HepG2 (cell line): Measurements from ENCODE around the gene GCN1. TPM values are rescaled to one million over a fixed set of nuclear protein-coding genes. Genes with fewer than 3 reads are reported as not detected.
A peak's percentile ranks its signal among the peaks of the same experiment; 100 is the strongest.

ENCODE experiments used
- ATAC-seq: fragments of 200-7000 bp; cut with Tn5 transposase; 3 replicates; pipeline ENCODE4 v1.9.1; 2020; ENCODE audit warnings: mild to moderate bottlenecking, moderate library complexity
- BruUV-seq: library from RNA; stranded (reverse); fragments of 400-500 nt; replicated peaks from 2 replicates; lab custom pipeline; 2021; lab: Mats Ljungman, UMichigan
- CTCF ChIA-PET: fragments of 300-600 bp; formaldehyde crosslinking; extraction: SDS; loops from one replicate; lab custom pipeline; 2021; ENCODE audit warnings: low total read pairs, inconsistent platforms, low intra/inter-chr PET ratio; lab: Yijun Ruan, JAX
- POLR2A ChIA-PET: fragments of 350-600 bp; sonication (Branson Sonifier 250); formaldehyde crosslinking; loops from one replicate; lab custom pipeline; 2020; ENCODE audit warnings: antibody characterized with exemption, inconsistent platforms; lab: Yijun Ruan, JAX
- DNase-seq: peaks from one replicate; pipeline ENCODE4 v3.0.0-alpha.2; 2015; ENCODE audit warnings: low spot score
- FAIRE-seq: peaks from 3 replicates; lab custom pipeline; 2011; peaks lifted over from hg19 to GRCh38; lab: Jason Lieb, UNC
- H2AFZ ChIP-seq: one replicate; pipeline ENCODE4 v1.6.1; 2011; ENCODE audit warnings: low read length, inconsistent platforms
- H3K27ac ChIP-seq: fragments of 300-600 bp; 3 replicates; pipeline ENCODE4 v1.8.0; 2011; ENCODE audit warnings: mixed run types, mild to moderate bottlenecking, mixed read lengths, low read length, inconsistent platforms; ENCODE audit not compliant: insufficient read depth; ENCODE audit errors: extremely low read length
- H3K27me3 ChIP-seq, 2 experiments: fragments of 200-600 bp in 1 of 2; 2 replicates in 1 of 2; 3 replicates in 1 of 2; pipeline versions ENCODE4 v1.6.0 to v1.8.0; 2011; ENCODE audit warnings: low read length in 2 of 2, mild to moderate bottlenecking in 2 of 2, moderate library complexity in 2 of 2, inconsistent platforms in 1 of 2; ENCODE audit not compliant: insufficient read depth in 2 of 2, control insufficient read depth in 1 of 2
- H3K36me3 ChIP-seq, 2 experiments: fragments of 200-600 bp in 1 of 2; replicated peaks in 1 of 2; 2 replicates in 1 of 2; 3 replicates in 1 of 2; pipeline versions ENCODE4 v1.5.1 to v1.8.0; 2011; ENCODE audit warnings: low read length in 2 of 2, inconsistent platforms in 1 of 2; ENCODE audit not compliant: insufficient read depth in 2 of 2, control insufficient read depth in 1 of 2
- H3K4me1 ChIP-seq: 2 replicates; pipeline ENCODE4 v1.5.1; 2012; ENCODE audit warnings: low read length, inconsistent platforms; ENCODE audit not compliant: insufficient read depth
- H3K4me2 ChIP-seq: 2 replicates; pipeline ENCODE4 v1.6.0; 2011; ENCODE audit warnings: low read depth, low read length, inconsistent platforms
- H3K4me3 ChIP-seq, 3 experiments: fragments of 200-600 bp in 1 of 3; sonication (generic), shearing (Covaris generic) in 1 of 3; replicated peaks in 1 of 3; 2 replicates each; pipeline ENCODE4 v1.5.1; 2011 to 2016; ENCODE audit warnings: low read length in 3 of 3, inconsistent platforms in 2 of 3, low read depth in 2 of 3, mild to moderate bottlenecking in 2 of 3, control low read depth in 1 of 3, mixed read lengths in 1 of 3; ENCODE audit not compliant: insufficient read depth in 1 of 3
- H3K79me2 ChIP-seq: one replicate; pipeline ENCODE4 v1.6.1; 2011; ENCODE audit warnings: low read length, inconsistent platforms; ENCODE audit not compliant: insufficient read depth
- H3K9ac ChIP-seq: 2 replicates; pipeline ENCODE4 v1.6.0; 2011; ENCODE audit warnings: mild to moderate bottlenecking, low read depth, low read length, inconsistent platforms; ENCODE audit not compliant: insufficient read depth
- H3K9me3 ChIP-seq: 2 replicates; pipeline ENCODE4 v1.5.1; 2012; ENCODE audit warnings: mild to moderate bottlenecking, low read length
- H4K20me1 ChIP-seq: 2 replicates; pipeline ENCODE4 v1.6.0; 2011; ENCODE audit warnings: inconsistent platforms, mild to moderate bottlenecking, low read length, moderate library complexity; ENCODE audit not compliant: insufficient read depth
- AGO2 ChIP-seq: fragments of 200-400 bp; formaldehyde crosslinking; optimal IDR thresholded peaks from 2 replicates; pipeline ENCODE3; 2017; ENCODE audit warnings: mild to moderate bottlenecking, low read depth, low read length, moderate library complexity
- MED13 ChIP-seq: sonication (generic); formaldehyde crosslinking; IDR thresholded peaks from 2 replicates; pipeline ENCODE4 v1.5.0; 2020; ENCODE audit warnings: missing genetic modification reagents
- MEF2D ChIP-seq: sonication (generic); formaldehyde crosslinking; IDR thresholded peaks from 2 replicates; pipeline ENCODE4 v1.5.1; 2020; ENCODE audit warnings: mild to moderate bottlenecking, missing genetic modification reagents
- MTA1 ChIP-seq: sonication (generic); formaldehyde crosslinking; IDR thresholded peaks from 2 replicates; pipeline ENCODE4 v1.4.0; 2020; ENCODE audit warnings: missing genetic modification reagents, mild to moderate bottlenecking, borderline replicate concordance
- NR2C2 ChIP-seq: sonication (generic); formaldehyde crosslinking; IDR thresholded peaks from 2 replicates; pipeline ENCODE4 v1.4.0; 2020; ENCODE audit warnings: missing genetic modification reagents, mild to moderate bottlenecking, moderate library complexity, borderline replicate concordance
- SALL1 ChIP-seq: sonication (generic); formaldehyde crosslinking; IDR thresholded peaks from 2 replicates; pipeline ENCODE4 v1.8.0; 2022; ENCODE audit warnings: mild to moderate bottlenecking, missing genetic modification reagents
- SMAD3 ChIP-seq: sonication (generic); formaldehyde crosslinking; IDR thresholded peaks from 2 replicates; pipeline ENCODE4 v1.4.0; 2020; ENCODE audit warnings: missing genetic modification reagents
- SNRNP70 ChIP-seq: fragments of 200-400 bp; formaldehyde crosslinking; IDR thresholded peaks from 2 replicates; pipeline ENCODE4 v1.6.1; 2017; ENCODE audit warnings: mild to moderate bottlenecking, low read depth, low read length, moderate library complexity
- ZFX ChIP-seq: sonication (generic); formaldehyde crosslinking; IDR thresholded peaks from 2 replicates; pipeline ENCODE4 v1.4.0; 2020; ENCODE audit warnings: mild to moderate bottlenecking, low read depth, missing genetic modification reagents, moderate library complexity
- ZNF281 ChIP-seq: sonication (generic); formaldehyde crosslinking; IDR thresholded peaks from 2 replicates; pipeline ENCODE4 v1.4.0; 2020; ENCODE audit warnings: missing genetic modification reagents, borderline replicate concordance
- WGBS: methylation state at CpG from one replicate; pipeline ENCODE4 v1.1.6; 2017; ENCODE audit warnings: low lambda C conversion rate; 5-methylcytosine and 5-hydroxymethylcytosine counted together
- in situ Hi-C: cut with HindIII; loops from 2 replicates; pipeline ENCODE4 v1.10.0; 2017; ENCODE audit warnings: low pct_unique_long_range_greater_than_20kb; ENCODE audit not compliant: extremely low pct_ligation_motif_present
- intact Hi-C: fragments of 100-400 bp; cut with micrococcal nuclease; formaldehyde crosslinking; loops from one replicate; pipeline ENCODE4 v1.10.0; 2022; ENCODE audit not compliant: unreplicated experiment
- polyA plus RNA-seq, 8 experiments: library from polyadenylated mRNA; depleted of rRNA in 3 of 8; stranded (reverse) in 7 of 8; unstranded in 1 of 8; fragments of >200 nt; fragmentation: Illumina TruSeq in 4 of 8; extraction: Trizol in 4 of 8; gene quantifications; 2 replicates each; pipeline versions ENCODE4 v1.2.1 to v1.2.3, GENCODE V29; 2011 to 2016; ENCODE audit warnings: low read depth in 4 of 8, missing spikeins in 1 of 8, mixed read lengths in 1 of 8; ENCODE audit not compliant: insufficient read depth in 1 of 8
- total RNA-seq, 5 experiments: library from RNA; depleted of rRNA; stranded (reverse); fragments of >200 nt; fragmentation: Illumina TruSeq; extraction: Trizol; gene quantifications; 2 replicates each; pipeline ENCODE4 v1.2.3, GENCODE V29; 2016; ENCODE audit warnings: low read depth in 1 of 5
- TF ChIP-seq, protein P1 (sequence below): sonication (generic); IDR thresholded peaks from 2 replicates; pipeline ENCODE4 v1.6.1; 2016; ENCODE audit warnings: low read depth, borderline replicate concordance
- TF ChIP-seq, protein P2 (sequence below): sonication (generic); formaldehyde crosslinking; IDR thresholded peaks from 2 replicates; pipeline ENCODE4 v1.4.0; 2020; ENCODE audit warnings: missing genetic modification reagents
- TF ChIP-seq, protein P3 (sequence below): IDR thresholded peaks from 2 replicates; pipeline ENCODE4 v1.6.1; 2016; ENCODE audit warnings: low read depth

Gene GCN1
- total and polyA plus RNA-seq, 2 of the 13 experiments (the other 11 are each of a cell fraction or from before 2014, with no cell fraction given), result 58.2 to 83.0 TPM

DNA sequence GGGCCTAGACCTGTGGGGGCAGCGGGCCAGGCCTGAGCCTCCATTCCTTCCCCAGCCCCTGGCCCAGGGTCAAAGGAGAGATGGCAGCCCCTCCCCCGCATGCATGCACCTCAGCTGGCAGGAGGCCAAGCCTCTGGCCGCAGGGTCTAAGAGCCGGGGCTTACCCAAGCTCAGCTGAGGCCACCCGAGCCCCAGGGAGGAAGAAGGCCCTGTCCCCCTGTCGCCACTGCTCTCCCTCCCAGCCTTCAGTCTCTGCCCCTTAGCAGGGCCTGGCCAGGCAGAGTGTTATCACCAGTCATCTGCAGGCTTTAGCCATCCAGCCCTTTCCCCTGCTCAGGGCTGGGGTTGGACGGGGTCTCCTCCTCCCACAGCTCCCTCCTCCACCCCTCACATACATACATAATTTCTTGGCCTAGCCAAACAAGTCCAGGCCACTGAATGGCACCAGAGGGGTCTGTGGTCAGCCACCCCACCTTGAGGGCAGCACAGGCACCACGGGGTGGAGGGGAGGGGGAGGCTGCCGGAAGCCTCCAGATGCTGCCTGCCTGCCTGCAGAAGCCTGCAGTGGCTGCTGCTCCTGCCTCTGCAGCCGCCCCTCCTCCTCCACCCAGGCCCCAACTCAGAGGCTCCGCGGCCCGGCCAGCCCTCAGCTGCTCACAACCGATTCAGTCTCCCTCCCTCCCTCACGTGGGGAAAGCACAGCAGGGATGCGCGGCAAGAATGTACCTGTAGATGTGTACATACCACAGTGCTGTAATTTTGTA, 100.7 kb downstream of the GCN1 start:
- no peak for DNase-seq
- in situ Hi-C loops, result no loop called here
- no peak overlapping the region for H3K9ac ChIP-seq
- TF ChIP-seq SALL1 (CRISPR knock-in tag), result peak; percentile 49
- peak; percentile 63 for TF ChIP-seq AGO2
- TF ChIP-seq MED13 (CRISPR knock-in tag), result 0 out of 2 replicates have a peak, but pooled peaks have one; percentile 32
- 0 out of 2 replicates have a peak, but pooled peaks have one; percentile 13 for TF ChIP-seq ZFX (CRISPR knock-in tag)
- TF ChIP-seq, protein P1, sequence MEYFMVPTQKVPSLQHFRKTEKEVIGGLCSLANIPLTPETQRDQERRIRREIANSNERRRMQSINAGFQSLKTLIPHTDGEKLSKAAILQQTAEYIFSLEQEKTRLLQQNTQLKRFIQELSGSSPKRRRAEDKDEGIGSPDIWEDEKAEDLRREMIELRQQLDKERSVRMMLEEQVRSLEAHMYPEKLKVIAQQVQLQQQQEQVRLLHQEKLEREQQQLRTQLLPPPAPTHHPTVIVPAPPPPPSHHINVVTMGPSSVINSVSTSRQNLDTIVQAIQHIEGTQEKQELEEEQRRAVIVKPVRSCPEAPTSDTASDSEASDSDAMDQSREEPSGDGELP, result 0 out of 2 replicates have a peak, but pooled peaks have one; percentile 12
- TF ChIP-seq, protein P2, sequence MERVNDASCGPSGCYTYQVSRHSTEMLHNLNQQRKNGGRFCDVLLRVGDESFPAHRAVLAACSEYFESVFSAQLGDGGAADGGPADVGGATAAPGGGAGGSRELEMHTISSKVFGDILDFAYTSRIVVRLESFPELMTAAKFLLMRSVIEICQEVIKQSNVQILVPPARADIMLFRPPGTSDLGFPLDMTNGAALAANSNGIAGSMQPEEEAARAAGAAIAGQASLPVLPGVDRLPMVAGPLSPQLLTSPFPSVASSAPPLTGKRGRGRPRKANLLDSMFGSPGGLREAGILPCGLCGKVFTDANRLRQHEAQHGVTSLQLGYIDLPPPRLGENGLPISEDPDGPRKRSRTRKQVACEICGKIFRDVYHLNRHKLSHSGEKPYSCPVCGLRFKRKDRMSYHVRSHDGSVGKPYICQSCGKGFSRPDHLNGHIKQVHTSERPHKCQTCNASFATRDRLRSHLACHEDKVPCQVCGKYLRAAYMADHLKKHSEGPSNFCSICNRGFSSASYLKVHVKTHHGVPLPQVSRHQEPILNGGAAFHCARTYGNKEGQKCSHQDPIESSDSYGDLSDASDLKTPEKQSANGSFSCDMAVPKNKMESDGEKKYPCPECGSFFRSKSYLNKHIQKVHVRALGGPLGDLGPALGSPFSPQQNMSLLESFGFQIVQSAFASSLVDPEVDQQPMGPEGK (CRISPR knock-in tag), result 0 out of 2 replicates have a peak, but pooled peaks have one; percentile 9
- 0 out of 2 replicates have a peak, but pooled peaks have one; percentile 4 for TF ChIP-seq MEF2D
- no peak for TF ChIP-seq SNRNP70
- peak; percentile 75; the same call in 1 of the 2 replicates for TF ChIP-seq MTA1 (CRISPR knock-in tag)
- no peak for TF ChIP-seq SMAD3 (CRISPR knock-in tag)
- TF ChIP-seq ZNF281 (CRISPR knock-in tag), result peak; percentile 64; the same call in 1 of the 2 replicates
- TF ChIP-seq NR2C2, result 0 out of 2 replicates have a peak, but pooled peaks have one; percentile 25
- TF ChIP-seq, protein P3, sequence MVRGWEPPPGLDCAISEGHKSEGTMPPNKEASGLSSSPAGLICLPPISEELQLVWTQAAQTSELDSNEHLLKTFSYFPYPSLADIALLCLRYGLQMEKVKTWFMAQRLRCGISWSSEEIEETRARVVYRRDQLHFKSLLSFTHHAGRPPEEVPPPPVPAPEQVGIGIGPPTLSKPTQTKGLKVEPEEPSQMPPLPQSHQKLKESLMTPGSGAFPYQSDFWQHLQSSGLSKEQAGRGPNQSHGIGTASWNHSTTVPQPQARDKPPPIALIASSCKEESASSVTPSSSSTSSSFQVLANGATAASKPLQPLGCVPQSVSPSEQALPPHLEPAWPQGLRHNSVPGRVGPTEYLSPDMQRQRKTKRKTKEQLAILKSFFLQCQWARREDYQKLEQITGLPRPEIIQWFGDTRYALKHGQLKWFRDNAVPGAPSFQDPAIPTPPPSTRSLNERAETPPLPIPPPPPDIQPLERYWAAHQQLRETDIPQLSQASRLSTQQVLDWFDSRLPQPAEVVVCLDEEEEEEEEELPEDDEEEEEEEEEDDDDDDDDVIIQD, result no peak

More for the DNA sequence above, 100.7 kb downstream of the GCN1 start:
- no peaks in the 10 kb centered on the region for H3K27me3 ChIP-seq
- BruUV-seq, result no TSS peak
- H3K4me1 ChIP-seq, result peaks cover 17% of the 10 kb centered on the region
- H3K79me2 ChIP-seq, result no peaks in the 10 kb centered on the region
- no peak for FAIRE-seq
- no peak overlapping the region for H2AFZ ChIP-seq
- intact Hi-C loops, result no loop called here
- H3K36me3 ChIP-seq, result peaks cover 8 to 23% of the 10 kb centered on the region in 2 experiments; a peak in 3 of 5 replicates
- peak; percentile 49 for ATAC-seq
- H3K27ac ChIP-seq, result peak overlapping the region; percentile 10
- H3K4me2 ChIP-seq, result peak overlapping the region; percentile 4
- WGBS, result 77% methylated on average over 5 of the region's 17 CpGs
- H3K9me3 ChIP-seq, result no peaks in the 10 kb centered on the region
- no peak overlapping the region; a peak in 1 of 6 replicates for H3K4me3 ChIP-seq
- ChIA-PET POLR2A (no interaction called here), CTCF (no interaction called here)
- no peaks in the 10 kb centered on the region; the same call in 1 of the 2 replicates for H4K20me1 ChIP-seq
